Measurements from ENCODE around the gene AZIN2.

GRCh38 chr1:33143698-33144097 is 62.7 kb downstream of the AZIN2 start:
- TF ChIP-seq, protein P1, sequence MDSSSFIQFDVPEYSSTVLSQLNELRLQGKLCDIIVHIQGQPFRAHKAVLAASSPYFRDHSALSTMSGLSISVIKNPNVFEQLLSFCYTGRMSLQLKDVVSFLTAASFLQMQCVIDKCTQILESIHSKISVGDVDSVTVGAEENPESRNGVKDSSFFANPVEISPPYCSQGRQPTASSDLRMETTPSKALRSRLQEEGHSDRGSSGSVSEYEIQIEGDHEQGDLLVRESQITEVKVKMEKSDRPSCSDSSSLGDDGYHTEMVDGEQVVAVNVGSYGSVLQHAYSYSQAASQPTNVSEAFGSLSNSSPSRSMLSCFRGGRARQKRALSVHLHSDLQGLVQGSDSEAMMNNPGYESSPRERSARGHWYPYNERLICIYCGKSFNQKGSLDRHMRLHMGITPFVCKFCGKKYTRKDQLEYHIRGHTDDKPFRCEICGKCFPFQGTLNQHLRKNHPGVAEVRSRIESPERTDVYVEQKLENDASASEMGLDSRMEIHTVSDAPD (CRISPR knock-in tag; IDR thresholded peaks at IDR 0.05), result no peak
- no peak for TF ChIP-seq ZNF695 (CRISPR knock-in tag; IDR thresholded peaks at IDR 0.05)
- TF ChIP-seq, protein P2, sequence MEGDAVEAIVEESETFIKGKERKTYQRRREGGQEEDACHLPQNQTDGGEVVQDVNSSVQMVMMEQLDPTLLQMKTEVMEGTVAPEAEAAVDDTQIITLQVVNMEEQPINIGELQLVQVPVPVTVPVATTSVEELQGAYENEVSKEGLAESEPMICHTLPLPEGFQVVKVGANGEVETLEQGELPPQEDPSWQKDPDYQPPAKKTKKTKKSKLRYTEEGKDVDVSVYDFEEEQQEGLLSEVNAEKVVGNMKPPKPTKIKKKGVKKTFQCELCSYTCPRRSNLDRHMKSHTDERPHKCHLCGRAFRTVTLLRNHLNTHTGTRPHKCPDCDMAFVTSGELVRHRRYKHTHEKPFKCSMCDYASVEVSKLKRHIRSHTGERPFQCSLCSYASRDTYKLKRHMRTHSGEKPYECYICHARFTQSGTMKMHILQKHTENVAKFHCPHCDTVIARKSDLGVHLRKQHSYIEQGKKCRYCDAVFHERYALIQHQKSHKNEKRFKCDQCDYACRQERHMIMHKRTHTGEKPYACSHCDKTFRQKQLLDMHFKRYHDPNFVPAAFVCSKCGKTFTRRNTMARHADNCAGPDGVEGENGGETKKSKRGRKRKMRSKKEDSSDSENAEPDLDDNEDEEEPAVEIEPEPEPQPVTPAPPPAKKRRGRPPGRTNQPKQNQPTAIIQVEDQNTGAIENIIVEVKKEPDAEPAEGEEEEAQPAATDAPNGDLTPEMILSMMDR (IDR thresholded peaks at IDR 0.05 in 2 of 3, conservative IDR thresholded peaks at IDR 0.05 in 1 of 3; ENCODE audit: insufficient read depth in 2 of 3, low read depth in 1 of 3, low read length in 3 of 3), result no peak
- no peak for TF ChIP-seq RFX5 (IDR thresholded peaks at IDR 0.05; ENCODE audit: low read depth, low read length)
- TF ChIP-seq ATF7 (IDR thresholded peaks at IDR 0.05), result no peak

All from K562 (cell line).